Fibroblast of skin of back (primary cell): ENCODE results near the gene PGBD5.

Experiments
- DNase-seq: peaks from one replicate; pipeline ENCODE4 v3.0.0-alpha.2; 2013

The PGBD5 gene

DNA sequence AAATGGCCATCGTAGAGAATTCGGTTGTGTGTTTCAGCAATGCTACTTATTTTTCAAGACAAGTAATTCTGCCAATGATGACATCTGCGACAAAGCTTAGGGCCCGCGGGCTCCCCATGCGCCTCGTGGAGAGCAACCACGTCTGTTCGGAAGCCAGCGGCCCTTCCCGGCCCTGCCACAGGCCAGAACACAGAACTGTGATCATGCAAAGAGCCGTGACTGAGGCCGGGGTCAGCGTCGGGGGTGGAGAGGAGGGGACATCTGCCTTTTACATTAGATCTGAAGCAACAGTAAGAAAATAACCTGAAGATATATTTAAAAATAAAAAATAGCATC lies 103.7 kb downstream of the PGBD5 start:
- DNase-seq: no peak

DNA sequence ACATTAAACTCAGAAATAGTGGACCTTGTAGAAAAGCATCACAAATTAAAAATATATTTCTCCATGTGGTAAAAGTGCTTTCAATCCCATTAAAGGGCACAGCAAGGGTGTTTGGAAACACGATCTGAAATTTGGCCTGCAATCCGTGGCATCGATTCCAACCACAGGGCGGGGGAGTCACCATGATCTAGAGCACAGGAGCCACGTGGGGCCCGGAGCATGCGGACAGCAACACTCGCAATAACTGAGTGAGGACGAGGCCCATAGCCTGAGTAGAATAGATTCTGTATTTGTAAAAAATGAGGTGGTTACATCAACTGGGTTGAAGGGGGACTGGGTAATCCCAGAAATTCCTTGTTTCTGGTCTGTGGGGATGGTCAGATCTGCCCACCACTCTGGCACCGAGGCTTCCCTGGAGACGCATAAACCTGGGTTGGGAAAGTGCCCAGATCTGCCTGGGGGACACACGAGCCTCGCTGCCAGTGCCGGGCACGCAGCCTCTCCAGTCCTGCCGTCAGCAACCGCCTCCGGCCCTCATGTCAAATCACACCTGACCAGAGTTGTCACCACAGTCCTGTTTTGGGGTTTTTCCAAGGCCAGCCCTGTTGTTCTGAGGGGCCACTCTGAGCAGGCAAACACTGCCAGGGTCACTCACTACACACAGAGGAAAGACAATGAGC lies 104.3 kb downstream of the PGBD5 start:
- no peak for DNase-seq

DNA sequence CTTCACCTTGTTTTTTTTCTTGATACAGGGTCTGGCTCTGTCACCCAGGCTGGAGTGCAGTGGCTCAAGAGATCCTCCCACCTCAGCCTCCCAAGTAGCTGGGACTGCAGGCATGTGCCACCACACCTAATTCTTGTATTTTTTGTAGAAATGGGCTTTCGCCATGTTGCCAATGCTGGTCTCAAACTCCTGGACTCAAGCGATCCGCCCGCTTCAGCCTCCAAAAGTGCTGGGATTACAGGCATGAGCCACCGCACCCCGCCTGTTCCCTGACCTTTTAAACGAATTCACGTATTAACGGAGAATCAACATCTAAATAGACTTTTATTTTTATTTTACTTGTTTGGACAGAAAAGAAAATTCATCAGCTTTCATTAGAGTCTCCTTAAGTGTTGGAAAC lies 104.8 kb downstream of the PGBD5 start:
- no peak for DNase-seq

DNA sequence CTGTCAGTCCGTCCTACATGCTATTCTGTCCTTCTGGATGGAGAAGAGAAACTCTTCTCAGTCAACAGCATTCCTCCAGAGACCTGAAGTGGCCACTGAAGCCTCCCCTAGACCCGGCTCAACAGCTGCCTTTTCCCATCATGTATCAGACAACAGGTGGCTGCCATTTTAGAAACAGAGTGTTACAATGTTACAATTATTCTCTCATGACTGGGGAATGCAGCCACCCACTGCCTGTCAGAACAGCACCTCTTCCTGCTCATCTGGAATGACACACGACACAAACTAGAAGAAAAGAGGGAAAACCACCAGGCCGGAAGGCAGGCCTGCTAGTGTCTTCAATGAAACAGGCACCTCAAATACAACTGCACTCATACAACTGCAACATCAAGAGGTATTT lies 105.3 kb downstream of the PGBD5 start:
- no peak for DNase-seq

DNA sequence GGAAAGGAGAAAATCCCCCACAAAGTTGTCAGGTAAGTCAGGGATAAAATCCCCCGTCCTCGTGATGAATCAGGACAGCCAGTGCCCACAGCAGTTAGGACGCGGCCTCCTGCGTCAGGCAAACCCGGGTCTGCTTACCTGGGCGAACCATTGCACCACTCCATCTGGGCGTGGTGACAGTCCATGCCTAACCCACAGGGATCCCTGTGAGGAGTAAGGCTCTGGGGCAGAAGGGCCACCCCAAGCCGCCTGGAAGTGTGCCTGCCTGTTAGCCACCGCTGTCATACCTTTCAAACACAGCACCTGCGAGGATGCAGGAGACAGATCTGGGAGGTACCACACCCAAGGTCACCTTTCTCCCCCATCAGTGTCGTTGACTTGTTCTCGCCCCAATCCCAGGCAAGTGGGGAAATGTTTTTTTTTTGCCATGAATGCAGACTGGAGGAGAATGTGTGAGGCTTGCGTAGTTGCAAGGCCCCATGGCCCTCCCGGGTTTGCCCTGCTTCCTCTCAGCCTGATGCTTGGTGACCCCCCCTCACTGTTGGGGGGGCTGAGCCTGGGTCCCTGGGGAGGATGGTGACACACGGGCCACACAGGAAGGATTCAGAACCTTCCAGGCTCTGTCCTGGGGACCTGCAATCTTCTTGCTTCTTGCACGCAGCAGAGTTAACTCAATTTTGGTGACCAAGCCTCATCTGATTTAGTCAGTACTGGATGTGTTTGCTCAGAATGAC lies 107.0 kb downstream of the PGBD5 start:
- no peak for DNase-seq

DNA sequence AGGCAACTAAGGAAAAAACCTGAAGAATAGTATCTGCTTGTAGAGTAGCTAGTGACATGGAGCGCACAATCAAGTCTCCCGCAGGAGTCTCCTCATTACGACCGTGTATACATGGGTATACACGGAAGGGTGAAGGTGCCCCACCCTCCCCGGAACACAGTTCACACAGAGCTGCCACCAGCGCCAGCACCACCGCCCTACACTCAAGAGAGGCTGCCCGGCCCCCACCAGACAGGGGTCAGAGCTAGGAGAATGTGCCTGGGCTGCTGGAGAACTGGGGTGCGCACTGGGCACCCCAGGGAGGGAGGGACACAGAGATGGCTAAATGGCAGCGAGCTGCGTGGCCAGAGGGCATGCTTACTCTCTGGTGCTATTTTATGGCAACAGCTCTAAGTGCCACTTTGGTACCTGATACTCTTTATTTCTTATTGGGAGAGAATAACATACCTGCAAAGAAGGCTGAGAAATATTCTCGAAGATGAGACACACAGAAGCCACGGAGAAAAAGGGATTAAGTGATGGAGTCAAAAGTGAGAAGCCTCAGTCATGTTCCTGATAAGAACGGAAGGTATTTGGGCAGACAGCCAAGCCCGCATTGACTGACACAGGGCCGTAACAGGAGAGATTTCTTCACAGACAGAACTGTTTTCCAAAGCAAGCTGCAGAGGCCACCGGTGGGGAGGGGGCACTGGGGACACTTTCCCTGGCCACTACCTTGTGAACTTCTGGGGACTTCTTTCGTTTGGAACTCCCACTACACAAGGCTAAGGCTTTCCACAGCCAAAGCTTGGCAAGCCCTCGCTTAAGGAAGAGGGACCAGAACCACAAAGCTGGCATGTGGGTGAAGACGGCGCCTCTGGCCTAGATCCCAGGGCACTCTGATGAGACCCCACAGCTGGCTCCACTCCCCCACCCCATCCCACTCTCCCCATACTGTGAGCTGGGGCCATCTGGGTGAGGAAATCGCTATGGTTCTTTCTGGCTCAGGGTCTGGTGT lies 108.0 kb downstream of the PGBD5 start:
- DNase-seq: no peak

DNA sequence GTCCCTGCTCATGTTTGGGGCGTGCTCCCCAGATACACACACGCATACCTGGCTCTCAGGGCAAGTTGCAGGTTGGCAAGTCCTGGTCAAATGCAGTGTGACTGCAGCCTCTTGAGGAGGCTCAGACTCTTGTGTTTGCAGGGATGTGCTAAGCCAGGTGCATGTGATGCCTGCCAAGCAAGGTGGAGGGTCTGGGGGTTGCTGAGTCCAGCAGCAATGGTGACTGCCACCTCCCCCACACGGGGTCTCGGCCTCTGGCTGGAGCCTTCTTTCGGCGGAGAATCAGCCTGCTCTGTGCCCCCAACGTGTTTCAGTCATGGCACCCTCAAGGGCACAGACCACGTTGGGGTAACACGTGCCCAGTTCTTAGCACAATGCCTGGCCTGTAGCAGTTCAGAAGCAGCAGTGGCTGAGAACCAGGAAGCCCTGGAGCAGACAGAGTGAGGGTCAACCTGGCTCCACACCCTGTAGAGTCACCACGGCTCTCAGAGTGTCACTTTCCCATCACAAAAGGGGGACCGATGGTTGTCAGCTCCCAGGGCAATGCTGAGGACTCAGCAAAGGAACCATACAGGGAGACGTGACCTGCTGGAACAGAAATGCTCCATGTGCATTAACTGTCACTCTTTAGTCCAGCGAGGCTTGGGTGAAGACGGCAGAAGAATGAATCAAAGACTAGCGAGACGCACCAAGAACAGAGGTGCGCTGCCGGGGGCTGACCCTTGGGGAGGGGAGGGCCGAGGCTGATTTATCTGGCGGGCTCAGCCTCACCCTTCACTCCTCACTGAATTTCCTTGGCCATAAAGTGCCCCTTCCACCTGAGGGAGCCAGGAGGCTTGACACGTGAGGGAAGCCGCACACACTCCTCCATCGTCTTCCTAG lies 109.0 kb downstream of the PGBD5 start:
- no peak for DNase-seq

DNA sequence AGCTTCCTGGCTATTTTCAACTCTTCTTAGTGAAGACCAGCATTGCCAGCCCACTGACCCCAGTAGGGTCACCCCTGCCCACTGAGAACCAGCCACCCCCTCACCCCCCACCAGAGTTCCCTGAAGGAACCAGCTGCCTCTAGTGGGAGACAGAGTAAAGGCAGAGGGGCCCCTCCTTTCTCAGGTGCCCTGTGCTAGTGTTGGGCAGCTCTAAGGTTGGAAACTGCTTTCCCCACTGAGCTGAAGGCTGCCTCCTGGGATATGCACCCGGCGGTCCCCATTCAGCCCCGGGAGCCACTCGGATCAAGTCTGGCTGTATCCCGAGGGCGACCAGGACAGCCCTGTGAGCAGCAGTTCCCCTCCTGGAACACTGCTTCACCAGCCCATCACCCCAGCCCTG lies 111.0 kb downstream of the PGBD5 start:
- DNase-seq: no peak

DNA sequence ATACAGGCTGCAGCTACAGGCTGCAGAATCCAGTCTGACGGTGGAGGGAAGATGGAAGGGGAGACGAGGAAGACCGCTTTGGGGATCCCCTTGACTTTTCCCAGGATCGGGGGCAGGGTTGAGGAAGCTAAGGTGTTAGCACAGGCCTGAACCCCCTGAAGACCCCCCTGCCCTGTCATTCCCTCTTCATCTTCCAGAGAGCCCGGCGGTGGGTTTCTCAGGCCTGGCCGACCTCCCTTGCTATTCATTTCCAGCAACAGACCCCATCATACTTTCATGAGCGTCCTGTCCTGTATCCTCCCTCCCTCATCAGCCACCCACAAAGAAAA lies 112.0 kb downstream of the PGBD5 start:
- no peak for DNase-seq

DNA sequence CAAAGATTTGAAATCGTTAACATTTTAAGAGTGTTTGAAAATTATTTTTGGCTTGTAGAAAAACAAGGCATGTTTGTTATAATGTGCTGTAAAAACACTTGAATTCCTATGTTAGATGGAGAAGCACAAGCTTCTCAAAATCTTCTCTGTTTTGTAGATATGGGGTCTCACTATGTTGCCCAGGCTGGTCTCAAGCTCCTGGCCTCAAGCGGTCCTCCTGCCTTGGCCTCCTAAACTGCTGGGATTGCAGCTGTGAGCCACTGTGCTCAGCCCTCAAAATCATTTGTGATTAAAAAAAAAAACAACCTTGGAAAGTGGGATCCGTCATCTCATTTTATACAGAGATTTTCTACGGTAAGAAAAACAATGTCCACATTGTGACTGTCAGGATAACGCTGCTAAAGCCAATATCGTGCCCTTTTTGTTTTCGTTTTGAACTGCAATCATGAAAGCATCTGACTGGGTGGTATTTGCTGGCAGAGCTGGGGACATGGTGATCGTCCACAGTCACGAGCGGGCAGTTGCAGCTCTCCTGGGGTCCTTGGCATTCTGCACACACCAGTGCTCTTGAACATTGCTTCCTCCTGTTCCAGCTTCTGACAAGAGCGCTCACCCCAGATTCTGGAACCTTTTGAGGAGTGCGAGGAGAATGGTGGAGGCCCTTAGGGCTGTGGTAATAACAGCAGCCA lies 112.5 kb downstream of the PGBD5 start:
- peak; percentile 26 for DNase-seq

DNA sequence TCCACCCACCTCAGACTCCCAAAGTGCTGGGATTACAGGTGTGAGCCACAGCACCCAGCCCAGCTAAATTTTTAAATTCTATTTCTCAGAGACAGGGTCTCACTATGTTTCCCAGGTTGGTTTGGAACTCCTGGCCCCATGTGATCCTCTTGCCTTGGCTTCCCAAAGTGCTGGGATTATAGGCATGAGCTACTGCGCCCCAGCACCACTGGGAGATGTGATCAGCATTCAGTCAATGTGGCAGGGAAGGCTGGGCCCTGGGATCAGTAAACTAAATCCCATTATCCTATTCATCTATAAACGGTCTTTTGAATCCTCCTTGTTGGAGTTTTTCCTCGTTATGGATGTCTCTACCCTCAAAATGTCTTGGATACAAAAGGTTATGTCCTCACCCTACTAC lies 113.5 kb downstream of the PGBD5 start:
- DNase-seq: no peak

DNA sequence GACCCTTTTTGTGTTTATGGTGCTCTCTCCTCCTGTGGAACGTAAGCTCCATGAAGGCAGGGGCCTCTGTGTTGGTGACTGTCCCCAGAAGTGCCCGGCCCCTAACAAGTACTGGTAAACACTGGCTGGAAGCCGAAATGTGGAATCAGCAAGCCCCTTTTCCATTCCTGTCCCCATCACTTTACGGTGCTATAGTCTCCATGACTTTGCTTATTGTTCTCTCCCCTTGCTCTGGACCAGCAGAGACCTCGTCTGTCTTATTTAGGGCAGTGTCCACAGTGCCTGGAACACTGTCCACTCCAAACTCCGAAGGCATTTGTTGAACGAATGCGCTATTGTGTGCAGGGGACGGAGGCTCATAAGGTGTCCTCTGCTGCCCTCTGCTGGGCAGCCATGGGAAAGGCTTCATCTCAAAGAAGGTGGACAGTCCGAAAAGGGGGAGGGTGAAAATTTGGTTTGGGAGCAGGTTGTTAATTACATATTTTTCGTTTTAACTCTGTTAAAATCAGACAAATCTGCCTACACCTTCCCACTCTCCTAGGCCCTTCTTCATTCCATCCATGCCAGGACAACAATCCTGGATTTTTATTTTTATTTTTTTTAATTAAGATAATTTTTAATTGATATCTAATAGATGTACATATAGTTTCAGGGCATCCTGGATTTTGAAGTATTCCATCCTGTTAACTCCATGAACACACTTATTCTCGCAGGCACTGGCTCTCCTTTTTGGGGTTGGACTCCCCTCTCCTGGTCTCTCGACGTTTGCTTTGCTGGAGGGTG lies 115.6 kb downstream of the PGBD5 start:
- DNase-seq: peak; percentile 67

DNA sequence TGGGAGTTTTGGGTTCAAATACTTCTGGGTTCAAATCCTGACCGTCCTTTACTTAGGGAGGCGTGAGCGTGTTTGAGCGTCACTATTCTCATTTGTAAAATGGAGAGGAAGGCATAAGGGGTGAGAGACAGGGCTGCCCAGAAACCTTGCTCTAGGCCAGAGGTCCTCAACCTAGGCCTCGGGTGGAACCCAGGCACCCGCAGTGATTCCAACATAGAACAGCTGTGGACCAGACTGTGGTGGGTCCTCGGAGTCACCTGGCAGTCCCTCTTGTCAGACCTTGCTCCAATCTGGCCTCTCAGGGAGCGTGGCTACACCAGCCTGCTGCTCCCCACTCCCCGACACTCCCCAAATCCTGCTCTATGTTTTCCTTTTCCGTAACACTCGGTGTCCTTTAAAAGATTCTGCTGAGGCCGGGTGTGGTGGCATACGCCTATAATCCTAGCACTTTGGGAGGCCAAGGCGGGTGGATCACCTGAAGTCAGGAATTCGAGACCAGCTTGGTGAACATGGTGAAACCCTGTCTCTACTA lies 116.4 kb downstream of the PGBD5 start:
- DNase-seq: no peak

DNA sequence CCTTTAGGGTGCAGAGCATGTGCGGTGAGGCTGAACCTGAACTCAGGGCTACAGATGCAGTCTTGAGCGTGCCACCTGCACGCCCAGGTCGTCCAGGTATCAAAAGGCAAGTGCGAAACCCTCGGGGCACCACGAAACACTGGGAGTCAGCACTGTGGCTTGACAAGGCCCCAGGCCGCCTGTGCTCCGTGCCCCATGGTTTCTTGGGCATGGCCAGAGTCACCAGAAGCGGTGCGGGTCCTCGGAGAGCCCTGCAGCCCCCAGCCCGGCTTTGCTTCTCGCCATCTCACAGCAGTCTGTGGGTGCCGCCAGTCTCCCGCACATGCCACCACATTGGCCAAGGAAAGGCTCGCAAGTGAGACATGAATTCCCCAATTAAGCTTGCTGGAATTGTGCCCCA lies 117.3 kb downstream of the PGBD5 start:
- DNase-seq: no peak

DNA sequence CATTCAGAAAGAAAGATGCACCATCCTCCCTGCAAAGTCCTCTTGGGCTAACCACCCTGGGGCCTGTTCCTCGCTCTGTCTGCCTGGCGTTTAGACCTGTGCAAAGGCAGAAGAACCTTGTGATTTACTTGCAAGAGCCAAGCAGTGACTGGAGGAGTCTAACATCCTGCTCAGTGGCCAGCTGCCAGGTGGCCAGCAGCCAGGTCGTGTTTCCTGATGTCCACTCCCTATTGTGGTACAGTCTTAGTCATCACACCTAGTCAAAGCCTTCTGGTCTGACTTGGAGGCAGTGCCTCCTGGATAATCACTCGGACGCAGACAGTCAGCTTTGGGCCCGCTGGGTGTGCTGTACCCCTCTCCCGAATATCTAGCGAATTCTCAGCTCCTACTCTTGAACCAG lies 118.1 kb downstream of the PGBD5 start:
- DNase-seq: peak; percentile 53

DNA sequence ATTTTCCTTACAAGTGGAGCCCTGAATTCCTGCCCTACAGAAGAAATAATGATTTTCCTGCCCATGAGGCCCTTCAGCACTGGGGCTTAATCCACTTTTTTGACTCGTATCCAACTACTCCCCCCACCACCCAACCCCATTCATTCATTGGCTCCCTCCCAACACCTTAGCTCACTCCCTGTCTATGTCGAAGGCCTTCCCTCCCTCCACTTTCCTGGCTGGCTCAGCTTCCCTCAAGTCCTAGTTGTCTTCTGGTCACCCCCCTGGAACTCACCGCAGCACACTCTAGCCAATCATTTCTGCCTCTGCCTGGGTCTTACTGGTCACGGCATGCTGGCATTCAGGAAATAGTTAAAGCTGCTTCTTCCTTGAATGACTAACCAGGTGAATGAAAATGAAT lies 118.9 kb downstream of the PGBD5 start:
- DNase-seq: no peak

DNA sequence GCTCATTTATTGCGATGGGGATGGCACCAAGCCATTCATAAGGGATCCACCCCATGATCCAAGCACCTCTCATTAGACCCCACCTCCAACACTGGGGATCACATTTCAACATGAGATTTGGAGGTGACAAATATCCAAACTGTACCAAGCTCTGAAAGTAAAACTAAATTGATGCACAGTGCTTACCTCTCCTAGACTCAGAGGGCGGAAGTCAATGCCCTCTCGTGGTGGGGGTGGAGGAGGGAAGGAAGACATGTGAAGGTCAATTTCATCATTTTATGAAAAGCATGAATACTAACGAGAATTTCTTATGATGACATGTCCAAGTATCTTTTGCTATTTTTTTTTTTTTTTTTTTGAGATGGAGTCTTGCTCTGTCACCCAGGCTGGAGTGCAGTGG lies 120.0 kb downstream of the PGBD5 start:
- no peak for DNase-seq

DNA sequence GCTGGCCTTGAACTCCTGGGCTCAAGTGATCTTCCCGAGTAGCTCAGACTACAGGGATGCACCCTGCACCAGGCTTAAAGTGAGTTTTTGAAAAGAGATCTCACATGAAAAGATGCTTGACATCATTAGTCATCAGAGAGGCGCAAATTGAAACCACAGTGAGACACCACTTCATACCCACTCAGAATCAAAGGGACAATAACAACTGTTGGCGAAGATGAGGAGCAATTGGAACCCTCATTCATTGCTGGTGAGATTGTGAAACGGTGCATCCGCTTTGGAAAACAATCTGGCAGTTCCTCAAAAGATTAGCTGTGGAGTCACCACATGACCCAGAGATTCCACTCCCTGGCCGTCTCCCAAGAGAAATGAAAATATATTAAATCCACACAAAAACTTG lies 122.3 kb downstream of the PGBD5 start:
- DNase-seq: peak; percentile 49

DNA sequence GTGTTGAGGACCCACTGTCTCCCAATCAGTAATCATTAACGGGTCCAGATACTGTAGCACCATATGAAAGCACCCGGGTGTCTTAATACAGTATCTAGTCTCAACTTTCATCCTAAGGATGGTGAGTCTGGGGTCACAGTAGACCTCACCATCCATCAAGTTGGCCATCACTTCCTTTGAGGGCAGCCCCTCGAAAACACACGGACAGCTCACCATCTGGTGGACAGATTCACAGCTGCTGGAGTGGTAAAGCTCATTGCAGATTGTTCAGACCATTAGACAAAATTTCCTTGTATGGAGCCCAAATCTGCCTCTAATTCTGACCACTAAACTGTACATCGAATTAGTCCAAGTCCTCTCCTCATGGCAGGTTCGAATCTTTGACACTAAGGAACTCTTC lies 123.1 kb downstream of the PGBD5 start:
- DNase-seq: no peak

DNA sequence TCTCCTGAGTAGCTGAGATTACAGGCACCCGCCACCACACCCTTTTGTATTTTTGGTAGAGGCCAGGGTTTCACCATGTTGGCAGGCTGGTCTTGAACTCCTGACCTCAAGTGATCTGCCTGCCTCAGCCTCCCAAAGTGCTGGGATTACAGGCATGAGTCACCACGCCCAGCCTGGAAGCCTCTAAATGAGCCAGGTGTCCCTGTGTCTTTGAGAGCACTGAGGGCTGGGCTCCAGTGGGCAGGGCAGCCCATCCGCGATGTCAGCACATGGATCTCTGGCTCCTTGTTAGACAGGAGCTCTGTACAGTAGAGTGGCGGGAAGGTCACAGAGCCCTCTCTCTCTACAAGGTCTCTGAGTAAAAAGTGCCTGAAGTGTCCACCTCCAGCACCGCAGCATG lies 124.3 kb downstream of the PGBD5 start:
- no peak for DNase-seq

DNA sequence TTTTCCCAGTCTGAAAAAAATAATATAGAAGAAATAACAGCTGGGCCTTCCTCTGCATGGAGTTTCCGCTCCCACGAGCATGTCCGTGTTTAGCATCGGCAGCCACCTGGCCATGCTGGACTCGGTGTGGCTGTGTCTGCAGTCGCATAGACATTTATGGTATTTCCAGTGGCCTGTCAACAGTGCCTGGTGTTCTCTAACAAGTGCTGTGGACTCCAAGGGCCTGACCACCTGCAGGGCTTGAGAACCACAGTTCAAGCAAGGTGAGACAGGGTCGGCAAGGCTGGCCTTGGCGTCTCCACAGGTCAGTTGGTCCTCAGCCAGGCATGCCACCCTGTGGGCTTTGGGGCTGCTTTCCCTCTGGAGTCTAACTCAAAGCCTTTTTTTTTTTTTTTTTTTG lies 124.8 kb downstream of the PGBD5 start:
- no peak for DNase-seq
